Ovary (tissue), 3 donors: Measurements from ENCODE around the gene CASP9.
"Not testable (repeated sequence)": the region's sequence is repeated elsewhere in the genome, so short reads cannot be mapped to it uniquely, and the experiment has no call there.

Experiments
- POLR2A ChIP-seq: fragments of 450-650 bp; IDR thresholded peaks from one replicate; pipeline ENCODE4 v1.6.1; 2017; ENCODE audit warnings: antibody characterized with exemption, mild to moderate bottlenecking, moderate library complexity
- TF ChIP-seq, protein P1 (sequence below), 3 donors: fragments of 450-650 bp in 2 of 3; fragments of 200-600 bp in 1 of 3; IDR thresholded peaks; one replicate each; pipeline versions ENCODE4 v1.5.1 to v1.8.0; 2016 to 2022; ENCODE audit warnings: antibody characterized with exemption in 3 of 3, mild to moderate bottlenecking in 1 of 3
- donor health status: DM: no; HTN: no; CAD: no.

DNA sequence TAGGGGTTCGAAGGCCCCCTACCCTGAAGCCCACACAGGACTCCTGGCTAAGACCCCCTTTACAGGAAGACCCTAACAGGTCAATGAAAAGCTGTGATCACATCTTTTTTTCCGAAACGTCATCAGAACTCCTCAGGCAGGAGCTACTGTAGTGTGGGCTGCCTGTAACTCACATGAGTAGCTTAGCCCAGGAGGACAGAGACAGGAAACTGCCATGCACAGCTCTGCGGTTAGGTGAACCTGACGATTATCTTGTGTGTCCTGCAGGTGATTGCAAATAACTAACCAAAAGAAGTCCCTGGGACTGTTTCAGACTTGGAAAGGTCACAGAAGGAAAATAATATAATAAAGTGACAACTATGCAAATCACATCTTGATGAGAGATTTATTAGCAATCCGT is 52.3 kb downstream of the CASP9 start:
- not testable (repeated sequence) for TF ChIP-seq POLR2A
- TF ChIP-seq, protein P1, sequence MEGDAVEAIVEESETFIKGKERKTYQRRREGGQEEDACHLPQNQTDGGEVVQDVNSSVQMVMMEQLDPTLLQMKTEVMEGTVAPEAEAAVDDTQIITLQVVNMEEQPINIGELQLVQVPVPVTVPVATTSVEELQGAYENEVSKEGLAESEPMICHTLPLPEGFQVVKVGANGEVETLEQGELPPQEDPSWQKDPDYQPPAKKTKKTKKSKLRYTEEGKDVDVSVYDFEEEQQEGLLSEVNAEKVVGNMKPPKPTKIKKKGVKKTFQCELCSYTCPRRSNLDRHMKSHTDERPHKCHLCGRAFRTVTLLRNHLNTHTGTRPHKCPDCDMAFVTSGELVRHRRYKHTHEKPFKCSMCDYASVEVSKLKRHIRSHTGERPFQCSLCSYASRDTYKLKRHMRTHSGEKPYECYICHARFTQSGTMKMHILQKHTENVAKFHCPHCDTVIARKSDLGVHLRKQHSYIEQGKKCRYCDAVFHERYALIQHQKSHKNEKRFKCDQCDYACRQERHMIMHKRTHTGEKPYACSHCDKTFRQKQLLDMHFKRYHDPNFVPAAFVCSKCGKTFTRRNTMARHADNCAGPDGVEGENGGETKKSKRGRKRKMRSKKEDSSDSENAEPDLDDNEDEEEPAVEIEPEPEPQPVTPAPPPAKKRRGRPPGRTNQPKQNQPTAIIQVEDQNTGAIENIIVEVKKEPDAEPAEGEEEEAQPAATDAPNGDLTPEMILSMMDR (IDR thresholded peaks at IDR 0.05) = not testable (repeated sequence)
